HG03103 (cell line): ENCODE data around the gene NAALADL2.
"Not testable (repeated sequence)": the region's sequence is repeated elsewhere in the genome, so short reads cannot be mapped to it uniquely, and the experiment has no call there.

Experiments
- ATAC-seq: cut with Tn5 transposase; IDR thresholded peaks from one replicate; pipeline ENCODE4 v1.9.1; 2021; ENCODE audit warnings: low read depth; ENCODE audit not compliant: unreplicated experiment

The NAALADL2 gene

DNA sequence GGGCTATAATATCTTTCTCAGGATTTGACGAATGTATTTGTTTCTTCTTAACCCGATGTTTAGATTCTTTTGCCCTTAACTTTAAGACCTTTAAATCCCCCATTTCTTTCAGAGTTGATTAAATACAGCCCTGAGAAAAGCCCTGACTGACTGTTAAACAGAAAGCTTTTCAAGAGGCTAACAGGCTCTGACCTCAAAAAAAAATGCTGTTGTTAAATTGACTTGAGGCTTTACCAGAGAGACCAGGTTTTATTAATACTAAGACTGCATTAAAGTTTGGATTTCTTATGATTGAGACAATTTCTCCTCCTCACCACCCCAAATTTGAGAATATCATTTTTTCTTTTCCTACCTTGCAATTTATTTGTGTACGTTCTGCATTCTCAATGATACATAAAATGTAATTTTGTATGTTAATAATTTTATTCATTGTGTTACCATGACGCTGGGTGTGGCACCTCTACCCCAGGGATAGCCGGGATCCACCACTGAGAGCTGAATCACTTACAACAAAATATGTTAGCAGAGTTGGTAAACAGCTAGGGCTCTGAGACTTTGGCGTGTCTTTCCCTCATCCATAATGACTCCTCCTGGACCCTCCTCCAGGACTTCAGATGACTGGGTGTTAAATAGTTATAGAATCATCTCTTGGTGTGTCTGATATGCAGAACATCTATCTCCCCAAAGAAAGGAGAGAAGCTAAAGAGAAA lies 753.5 kb downstream of the NAALADL2 start:
- no peak for ATAC-seq

- ATAC-seq, result not testable (repeated sequence)
Measured at GRCh38 chr3:175614107-175614506, 755.0 kb downstream of the NAALADL2 start.

GRCh38 chr3:175617247-175617646 lies 758.1 kb downstream of the NAALADL2 start:
- no peak for ATAC-seq

DNA sequence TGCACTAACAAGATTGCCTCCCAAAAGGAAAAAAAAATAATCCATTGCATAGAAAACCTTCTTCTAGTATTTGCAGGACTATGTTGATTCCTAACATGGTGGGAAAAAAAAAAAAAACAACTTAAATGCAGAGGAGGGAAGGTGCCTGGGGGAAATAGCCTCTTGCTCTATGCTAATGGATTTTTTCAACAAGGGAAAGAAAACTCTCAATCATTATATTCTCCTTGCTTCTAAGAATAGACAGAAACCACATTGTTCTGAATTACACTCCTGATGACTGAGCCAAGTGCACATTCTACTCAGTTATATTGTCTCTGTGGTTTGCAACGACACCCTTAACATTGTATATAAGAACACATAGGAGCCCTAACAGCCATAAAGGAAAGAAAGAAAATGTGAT lies 760.2 kb downstream of the NAALADL2 start:
- ATAC-seq, result no peak

DNA sequence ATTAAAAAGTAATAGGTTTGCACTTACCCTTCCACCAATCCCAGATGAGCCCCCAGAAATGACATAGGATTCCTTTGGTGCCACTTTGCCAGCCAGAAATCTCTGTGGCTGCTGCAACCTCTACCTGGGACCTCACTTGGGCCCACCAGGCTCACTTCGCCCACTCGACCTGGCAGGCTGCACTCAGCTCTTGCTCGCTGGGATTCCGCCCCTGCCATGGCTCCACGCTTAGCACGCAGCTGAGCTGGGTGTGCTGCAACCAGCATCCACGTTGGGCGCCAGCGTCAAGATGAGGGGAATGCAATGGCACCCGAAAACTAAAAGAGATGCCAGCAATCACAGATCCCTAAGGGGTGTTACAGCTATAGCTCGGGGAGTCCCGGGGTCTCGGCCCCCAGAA lies 761.0 kb downstream of the NAALADL2 start:
- ATAC-seq, result no peak

GRCh38 chr3:175620532-175620931 lies 761.4 kb downstream of the NAALADL2 start:
- ATAC-seq, result no peak

DNA sequence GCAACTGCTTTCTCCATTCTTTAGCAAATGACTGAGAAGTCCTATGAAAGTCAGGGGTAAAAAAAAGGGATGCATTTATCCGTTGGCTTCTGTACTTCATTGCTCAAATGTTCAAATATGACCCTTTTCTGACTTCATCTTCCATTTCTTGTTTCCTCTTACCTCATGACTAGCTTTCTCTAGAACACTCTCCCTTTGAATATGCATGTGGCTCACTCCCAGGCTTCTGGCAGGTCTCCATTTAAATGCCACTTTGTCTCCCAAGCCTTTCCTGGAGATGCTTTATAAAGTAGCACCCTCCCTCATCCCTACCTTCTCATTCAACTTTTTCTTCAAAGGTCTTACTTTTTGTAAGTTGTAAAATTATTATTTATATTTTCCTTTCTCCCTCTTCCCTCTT lies 781.8 kb downstream of the NAALADL2 start:
- no peak for ATAC-seq

DNA sequence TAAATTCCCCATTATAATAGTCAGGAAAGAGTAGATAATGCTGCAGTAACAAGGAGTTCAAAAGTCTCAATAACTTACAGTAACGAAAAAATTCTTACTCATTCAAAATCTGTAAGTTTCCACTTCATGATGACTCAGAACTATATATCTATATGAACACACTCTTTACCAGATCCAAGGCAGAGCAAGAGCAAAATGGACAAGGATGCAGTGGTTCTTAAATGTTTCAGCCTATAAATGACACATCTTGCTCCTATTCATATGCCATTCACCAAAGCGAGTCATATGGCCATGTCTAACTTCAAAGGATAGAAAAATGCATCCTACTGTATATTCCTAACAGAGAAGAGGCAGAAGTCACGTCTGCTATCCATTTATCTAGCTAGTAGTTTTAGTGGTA lies 787.7 kb downstream of the NAALADL2 start:
- no peak for ATAC-seq

DNA sequence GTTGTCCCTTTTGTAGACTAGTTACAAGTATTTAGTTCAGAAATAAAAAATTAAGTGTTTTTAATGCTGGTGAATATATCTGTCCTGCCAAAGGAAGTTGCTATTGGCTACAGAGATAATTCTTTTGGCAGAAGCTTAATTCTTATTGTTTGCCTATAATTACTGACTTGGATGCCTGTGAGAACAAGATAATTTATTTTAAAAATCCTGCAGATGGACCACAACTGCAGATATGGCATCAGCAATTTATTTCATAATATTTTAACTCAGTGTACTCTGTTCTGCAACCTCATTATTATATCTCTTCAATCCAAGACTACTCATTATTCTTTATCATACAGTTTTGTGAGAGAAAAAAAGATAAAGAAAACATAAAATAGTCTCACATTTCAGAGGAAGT lies 789.8 kb downstream of the NAALADL2 start:
- no peak for ATAC-seq

GRCh38 chr3:175651716-175652115 lies 792.6 kb downstream of the NAALADL2 start:
- ATAC-seq, result no peak

DNA sequence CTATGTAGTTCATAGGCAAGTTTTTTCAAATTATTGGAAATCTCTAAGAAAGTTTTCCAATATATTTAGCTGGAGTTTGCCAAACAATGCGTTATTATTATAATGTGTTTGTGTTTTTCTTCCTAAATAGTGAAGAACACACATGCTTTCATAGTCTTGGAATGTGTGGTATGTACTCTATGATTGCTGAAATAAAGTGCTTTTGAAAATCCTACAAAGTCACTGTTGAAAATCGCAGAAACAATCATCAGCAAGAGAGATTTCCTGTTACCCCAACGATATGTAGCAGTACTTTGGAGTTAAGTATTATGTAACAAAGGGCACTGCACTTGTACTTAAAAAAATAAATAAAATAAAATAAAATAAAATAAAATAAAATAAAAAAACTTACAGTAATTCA lies 796.2 kb downstream of the NAALADL2 start:
- ATAC-seq, result no peak

GRCh38 chr3:175656461-175656860 lies 797.3 kb downstream of the NAALADL2 start:
- no peak for ATAC-seq

- no peak for ATAC-seq
Measured at GRCh38 chr3:175659670-175660350, 800.7 kb downstream of the NAALADL2 start.

DNA sequence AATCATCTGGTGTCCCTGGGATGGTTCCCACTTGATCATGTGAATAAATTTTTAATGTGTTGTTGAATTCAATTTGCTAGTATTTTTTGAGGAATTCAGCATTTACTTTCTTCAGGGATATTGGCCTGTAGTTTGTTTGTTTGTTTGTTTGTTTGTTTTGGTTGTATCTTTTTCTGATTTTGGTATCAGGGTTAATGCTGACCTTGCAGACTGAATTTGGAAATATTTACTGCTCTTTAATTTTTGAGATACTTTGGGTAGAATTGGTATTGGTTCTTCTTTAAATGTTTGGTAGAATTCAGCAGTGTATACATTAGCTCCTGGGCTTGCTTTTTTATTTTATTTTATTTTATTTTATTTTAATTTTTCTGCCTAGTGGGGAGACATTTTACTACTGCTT lies 803.7 kb downstream of the NAALADL2 start:
- no peak for ATAC-seq

DNA sequence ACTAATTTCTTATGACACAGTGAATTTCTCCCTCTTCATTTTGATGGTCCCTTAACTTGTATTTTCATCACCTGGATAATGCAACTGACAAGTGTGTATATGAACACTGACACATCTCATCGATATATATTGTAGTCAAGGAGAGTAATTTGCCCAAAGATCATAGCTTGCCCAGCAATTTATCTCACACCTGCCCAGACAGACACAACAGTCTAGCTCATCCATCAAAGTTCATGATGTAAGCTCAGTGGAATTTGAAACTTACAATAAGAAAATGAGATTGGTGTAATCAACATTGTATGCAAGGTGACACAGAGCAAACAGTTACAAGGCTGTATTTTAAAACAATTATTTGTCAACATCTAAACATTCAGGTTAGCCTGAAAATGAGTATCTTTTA lies 805.8 kb downstream of the NAALADL2 start:
- no peak for ATAC-seq

GRCh38 chr3:175668300-175668699 lies 809.2 kb downstream of the NAALADL2 start:
- ATAC-seq, result no peak

GRCh38 chr3:175670557-175670956 lies 811.4 kb downstream of the NAALADL2 start:
- no peak for ATAC-seq

- ATAC-seq, result no peak
Measured at GRCh38 chr3:175672119-175672689, 813.1 kb downstream of the NAALADL2 start.

DNA sequence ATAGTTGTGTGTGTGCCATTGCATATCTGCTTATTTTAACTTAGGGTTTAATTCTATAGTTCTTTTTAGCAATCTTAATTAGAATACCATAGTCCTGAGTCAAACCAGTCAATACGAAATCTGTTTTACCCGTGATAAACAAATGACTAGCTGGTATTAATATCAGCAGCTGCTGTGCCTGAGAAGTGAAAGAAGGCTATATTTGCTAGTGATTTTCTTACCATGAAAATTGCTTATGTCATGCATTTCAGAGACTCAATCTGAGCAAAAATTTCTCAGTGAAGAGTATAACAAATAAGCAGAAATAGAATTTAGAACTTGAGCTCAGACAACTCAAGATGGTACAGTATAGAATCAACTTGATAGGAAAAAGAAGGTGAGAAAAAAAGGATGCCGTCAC lies 820.4 kb downstream of the NAALADL2 start:
- no peak for ATAC-seq

DNA sequence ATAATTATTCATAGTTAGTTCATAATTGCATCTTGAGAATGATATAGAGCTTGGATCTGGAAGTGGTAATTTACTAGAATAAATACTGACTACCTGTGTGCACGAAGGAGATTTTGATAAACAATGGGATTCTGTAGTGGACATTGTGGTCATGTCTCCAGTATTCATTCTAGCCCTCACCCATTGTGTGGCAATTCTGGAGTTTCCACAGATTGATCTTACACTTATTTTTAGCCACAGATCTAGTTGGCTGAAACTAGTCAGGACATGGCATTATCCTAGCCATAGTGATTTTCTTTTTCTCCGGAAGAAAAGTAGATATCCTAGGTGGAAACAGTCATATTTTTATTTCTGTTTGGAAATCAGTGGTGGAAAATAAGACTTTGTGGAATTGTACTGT lies 833.1 kb downstream of the NAALADL2 start:
- ATAC-seq, result no peak

DNA sequence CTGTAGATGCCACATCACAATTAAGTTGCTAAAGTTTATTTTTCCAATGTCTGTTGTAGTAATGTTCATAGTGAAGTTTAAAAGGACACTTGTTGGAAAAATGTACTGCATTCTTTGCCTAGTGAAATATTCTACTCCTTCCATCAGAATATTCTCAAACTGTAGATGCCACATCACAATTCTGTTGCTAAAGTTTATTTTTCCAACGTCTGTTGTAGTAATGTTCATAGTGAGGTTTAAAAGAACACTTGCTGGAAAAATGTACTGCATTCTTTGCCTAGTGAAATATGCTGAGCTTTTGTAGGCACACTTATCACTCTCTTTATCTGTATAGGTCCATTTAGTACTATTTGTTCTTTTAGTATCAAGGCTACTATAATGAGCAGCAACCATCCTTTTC lies 836.1 kb downstream of the NAALADL2 start:
- no peak for ATAC-seq

DNA sequence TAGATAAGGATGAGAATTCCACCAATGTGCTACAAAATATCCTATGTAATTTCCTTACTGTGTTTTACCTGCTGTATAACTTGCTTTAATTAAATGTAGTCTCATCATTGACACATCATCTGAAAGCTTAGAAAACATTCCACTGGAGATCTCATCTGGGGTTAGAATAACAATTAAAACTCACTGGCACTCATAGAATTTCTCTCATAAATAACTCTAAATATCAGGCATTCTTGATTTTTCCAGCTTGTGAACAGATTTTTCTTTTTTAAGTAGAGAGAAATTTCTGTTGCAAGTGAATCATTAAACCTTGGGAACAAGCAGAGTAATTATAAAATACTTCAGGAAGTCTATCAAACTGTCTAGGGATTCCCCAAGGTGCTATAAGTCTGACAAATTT lies 843.8 kb downstream of the NAALADL2 start:
- no peak for ATAC-seq
